AG08395 (cell line): ENCODE data around the gene IDH3A.

Source experiments
- DNase-seq: peaks from one replicate; pipeline ENCODE4 v3.0.0; 2012; ENCODE audit warnings: mixed read lengths, low spot score

IDH3A gene

DNA sequence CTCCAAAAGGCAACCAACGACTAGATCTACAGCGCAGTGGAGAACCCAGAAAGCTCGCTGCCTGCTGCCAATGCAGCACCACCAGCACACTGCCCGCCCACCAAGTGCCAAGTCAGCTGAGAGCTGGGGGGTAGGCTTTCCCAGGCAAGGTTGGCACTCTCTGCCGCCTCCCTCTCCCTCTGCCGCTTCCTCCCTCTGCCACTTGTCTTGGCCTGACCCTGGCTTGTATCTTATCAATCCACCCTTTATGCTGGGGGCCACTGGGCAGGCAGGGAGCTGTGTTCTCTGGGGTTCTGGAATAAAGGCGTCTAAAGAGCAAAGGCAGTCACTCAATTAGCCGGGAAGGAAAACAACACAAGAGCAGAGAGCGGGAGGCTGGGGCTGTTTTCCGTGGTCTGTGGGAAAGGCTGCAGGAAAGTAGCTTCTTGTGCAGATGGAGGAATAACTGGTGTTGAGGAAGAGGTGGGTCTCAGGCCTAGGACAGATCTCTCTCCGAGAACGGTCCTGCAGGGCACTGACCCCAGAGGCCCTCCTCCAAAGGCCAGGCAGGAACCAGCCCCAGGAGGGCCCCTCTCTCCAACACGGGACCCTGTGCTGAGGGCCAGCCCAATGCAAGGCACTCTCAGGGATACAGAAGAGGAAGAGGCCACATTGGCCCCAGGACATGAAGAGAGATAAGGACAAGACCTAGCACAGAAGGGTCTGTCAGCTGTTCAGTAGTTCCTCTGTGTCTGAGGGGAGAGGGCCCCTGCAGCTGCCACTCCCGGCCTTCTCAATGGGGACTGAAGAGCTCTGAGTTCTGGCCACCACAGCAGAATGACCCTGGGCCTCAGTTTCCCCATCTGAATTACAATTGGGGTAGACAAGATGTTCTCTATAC is 54.4 kb downstream of the IDH3A start:
- DNase-seq, result no peak

DNA sequence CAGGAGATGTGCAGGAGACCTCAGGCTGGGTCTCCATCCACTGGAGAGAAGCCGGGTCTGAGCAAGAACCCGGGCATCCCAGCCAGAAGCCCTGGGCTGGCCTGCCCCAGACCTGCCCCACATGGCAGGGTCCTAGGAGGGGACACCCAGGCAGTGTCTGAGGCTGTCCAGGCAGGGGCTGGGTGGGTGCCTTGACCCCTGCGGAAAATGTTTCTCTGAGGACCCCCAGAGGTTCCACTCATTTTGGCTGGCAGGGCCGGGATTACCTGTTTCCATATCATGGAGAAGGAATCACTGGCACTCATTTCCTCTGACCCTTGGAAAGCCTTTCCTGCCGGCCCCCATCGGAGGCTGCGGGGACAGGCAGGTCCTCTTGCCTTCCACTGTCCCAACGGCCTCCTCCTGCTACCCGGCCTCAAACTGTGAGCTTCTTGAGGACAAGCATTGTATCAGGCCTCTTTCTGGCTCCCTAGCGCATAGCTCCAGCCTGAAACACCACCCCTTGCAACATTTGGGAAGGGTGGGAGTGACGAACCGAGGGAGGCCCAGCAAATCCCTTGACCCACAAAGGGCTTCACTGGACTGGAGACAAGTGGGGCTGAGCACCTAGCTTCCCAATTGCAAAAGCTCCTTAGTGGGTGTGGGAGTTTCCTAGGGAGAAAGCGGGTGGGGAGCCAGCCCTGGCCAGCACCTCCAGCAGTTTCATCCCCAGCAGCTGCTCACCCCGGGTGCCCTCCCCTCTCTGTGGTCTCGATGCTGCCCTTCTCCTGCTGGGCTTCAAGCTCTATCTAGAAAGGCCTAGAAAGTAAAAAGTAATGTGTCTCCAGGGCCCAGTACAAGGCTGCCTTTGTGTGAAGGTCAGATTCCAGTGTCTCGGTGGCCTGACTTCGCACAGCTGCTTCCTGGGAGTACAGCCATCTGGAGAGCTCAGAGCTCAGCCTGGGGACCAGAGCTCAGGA is 55.5 kb downstream of the IDH3A start:
- DNase-seq, result no peak

DNA sequence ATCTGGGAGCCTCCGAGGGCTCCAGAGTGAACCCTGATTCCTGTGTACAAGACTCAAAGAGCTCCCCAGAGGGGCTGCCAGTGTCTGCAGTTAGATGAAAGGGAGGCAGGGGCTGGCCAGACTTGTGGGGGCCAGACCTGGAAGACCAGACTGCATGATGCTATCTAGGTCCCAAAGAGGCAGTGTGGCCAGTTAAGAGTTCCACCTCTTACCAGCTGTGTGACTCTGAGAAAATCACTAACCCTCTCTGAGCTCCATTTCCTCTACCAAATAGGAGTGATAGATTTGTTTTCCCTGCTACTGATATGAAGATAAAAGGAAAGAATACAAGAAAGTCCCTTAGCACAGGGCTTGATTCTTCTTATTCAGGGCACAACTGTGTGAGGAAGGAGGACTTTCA is 56.2 kb downstream of the IDH3A start:
- DNase-seq, result no peak

DNA sequence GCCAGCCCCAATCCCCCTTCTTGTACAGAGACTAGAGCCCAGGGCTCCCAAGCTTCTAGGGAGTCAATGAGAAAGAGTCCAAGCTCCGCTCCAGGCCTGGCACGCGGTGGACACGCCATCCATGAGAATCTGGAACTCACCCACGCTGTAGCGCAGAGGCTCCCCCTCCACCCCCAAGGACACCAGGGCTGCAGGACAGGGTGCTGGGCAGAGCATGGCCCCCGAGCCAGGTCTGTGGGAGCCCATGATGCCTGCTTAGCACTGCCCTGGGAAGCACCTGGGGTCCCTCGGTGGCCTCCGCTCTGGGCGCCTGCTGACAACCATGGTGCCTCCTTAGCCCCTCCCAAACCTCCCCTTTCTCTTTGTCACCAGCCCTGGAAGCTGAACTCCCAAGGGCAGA is 56.7 kb downstream of the IDH3A start:
- DNase-seq, result no peak

DNA sequence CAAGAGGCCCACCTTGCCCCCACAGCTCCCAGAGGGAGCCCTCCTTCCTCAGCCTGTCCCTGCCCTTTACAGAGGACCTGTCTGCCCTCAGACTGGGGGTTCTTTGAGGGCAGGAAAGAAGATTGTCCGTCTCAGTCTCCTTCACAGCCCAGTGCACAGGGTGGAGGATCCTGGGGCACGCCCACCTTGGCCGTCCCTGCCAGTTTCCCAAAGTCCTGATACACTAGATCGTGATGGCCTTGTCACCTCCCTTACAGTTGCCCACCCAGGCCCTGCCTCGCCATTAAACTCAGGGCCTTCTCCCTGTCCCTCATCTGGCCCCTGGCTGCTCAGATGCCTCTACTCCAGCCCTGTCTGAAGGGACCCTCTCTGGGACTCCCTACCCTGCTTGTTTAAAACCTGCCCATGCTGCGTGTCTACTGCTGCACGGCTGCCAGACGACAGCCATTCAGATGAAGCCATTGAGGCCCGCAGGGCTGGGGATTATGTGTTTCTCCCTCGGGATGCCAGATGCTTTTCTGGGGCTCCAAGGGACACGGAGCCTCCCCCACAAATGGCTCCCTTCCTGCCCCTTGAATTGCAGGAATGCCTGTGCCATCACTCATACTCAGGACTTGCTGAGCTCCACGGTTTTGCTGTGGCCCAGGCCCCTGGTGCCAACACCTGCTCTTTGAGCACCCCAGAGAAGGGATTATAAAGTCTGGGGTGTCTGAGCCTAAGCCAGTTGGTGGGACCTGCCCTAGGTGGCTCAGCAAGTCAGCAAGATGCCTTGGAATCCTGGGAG is 57.4 kb downstream of the IDH3A start:
- DNase-seq, result peak; percentile 43

DNA sequence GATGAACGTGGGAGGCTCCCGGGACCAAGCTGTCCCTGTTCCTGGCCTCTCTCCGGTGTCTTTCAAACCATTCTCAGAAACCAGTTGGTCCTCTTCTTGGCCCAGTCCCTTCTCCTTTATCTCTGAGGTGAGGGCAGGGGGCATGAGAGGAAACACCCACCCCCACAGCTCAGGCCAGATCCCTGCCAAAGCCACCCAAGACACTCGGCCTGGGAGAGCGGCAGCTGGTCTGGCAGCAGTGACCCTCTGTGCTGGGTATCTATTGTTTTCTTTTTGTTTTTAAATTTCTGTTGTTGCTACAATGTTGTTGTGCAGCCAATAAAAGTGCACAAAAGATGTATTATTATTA is 57.9 kb downstream of the IDH3A start:
- no peak for DNase-seq

DNA sequence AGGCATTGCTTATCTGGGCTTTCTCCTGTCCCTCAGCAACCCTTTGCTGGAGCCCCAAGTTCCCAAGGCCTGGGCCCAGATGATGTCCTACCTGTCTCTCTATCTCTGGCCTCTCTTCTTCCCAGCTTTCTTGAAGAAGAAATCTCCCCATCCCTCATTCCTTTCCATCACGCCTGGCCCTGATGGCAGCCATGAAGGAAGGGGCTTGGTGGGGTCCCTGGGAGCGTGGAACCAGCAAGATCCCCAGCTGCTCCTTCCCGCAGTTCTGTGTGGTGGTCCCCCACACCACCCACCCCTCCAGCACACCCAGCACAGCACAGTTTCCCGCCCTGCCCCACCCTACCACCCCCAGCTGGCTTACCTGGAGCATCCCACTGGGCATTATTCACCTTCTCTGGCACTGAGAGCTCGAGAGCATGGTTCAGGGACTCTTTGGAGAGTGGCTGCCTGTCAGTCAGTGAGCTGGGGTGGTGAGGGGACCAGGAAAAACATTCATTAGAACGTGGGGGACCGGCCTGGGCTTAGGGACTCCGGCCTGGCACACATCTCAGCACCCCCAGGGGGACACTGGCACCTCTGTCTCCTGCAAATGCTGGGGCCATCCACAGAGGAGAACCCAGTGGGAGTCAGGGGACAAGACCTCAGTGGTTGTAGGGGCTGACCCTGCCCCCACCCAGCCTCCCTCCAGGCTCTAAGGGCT is 58.6 kb downstream of the IDH3A start:
- no peak for DNase-seq

DNA sequence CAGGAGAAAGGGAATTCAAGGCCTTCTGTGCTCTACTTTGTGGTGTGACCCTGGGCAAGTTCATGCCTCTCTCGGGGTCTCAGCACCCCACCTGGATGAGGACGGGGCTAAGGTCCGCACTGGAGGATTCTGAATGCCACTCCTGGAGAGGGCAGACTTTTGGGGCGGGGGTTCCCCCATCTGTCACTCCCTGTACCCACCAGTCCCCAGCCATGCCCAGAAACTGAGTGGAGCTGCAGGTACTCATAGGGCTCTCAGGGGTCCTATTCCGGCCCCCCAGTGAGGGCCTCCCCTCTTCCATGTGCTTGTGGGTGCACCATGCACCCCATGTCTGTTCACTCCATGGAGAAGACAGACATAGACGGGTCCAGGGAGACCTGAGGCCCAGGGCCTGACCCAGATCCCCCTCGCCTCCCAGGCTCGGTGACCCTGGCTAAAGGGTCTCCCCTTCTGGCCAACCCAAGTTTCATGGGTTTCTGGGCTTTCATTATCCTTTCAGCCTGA is 59.2 kb downstream of the IDH3A start:
- DNase-seq, result no peak

DNA sequence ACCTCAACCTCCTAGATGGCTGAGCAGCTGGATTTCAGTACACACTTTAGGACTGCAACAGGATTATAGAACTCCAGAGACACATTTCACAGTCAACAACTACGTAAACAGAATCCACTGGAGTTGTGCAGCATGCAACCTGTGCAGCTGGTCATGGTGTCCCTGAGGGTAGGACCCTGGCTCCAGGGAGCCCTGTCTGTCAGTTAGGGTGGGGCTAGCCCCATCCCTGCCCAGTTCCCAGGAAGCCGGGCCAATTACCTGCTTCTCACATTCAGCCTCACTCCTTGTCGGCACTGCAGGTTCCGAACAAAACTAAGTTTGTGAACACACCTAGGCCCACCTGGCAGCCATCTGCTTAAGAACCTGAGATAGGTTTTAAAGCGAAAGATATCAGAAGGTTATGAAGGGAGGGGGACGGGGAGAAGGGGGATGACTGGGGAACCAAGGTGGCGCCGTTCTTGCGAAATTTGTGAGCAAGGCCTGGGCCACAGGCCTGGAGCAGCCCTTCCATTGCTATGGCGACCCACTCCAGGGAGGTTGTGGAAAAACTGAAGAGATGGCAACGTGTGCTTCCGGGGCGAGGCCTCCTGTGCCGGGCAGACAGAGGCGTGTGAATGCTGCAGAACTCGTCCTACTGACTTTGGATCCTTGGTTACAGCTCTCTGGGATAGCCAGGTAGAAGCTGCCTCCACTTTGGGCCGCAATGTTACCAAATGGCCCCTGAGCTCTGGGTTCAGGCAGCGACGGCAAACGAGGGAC is 59.9 kb downstream of the IDH3A start:
- DNase-seq, result peak; percentile 28

DNA sequence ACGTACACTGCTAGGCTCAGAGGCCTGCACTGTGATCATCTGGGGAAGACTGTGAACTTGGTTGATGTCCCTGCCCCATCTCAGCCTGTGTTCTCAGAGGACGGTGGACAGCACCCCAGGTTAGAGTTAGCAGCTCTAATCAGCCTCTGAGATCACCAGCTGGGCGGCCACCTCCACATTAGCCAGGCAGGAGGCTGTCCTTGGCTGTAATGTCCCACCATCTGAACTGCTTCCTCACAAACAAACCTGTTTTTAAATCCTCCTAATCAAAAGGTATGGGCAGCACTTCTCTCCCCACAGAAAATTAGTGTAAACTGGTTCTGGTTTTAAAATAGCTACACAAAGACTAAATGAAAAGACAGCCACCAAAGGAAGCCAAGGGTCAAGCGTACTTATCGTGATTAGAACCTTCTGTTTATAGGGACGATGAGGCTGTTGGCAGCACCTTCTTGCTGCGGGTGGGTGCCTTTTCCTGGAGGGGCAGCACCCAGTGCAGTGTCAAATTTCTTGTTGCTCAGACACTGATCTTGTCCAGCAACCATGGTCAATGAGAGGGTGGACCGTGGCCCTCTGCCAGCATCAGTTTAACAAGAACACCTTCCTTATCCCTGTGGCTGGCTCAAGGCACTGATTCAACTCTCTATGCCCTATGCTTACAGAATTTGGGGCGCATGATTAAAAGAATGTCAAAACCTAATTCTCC is 60.6 kb downstream of the IDH3A start:
- DNase-seq, result no peak

DNA sequence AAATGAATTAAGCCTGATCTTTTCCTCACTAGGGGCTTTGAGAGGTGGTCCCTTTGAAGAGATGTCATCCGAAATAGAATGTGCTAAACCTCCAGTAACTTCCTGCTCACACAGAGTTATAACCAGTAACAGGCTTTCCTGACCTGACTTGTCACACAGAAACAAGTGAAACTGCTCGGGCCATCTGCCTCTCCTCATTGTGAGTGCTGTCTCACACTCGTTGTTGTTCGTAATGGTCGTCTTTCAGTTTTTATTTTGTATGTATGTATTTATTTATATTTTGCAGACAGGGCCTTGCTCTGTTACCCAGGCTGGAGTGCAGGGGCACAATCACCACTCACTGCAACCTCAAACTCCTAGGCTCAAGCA is 61.2 kb downstream of the IDH3A start:
- no peak for DNase-seq

DNA sequence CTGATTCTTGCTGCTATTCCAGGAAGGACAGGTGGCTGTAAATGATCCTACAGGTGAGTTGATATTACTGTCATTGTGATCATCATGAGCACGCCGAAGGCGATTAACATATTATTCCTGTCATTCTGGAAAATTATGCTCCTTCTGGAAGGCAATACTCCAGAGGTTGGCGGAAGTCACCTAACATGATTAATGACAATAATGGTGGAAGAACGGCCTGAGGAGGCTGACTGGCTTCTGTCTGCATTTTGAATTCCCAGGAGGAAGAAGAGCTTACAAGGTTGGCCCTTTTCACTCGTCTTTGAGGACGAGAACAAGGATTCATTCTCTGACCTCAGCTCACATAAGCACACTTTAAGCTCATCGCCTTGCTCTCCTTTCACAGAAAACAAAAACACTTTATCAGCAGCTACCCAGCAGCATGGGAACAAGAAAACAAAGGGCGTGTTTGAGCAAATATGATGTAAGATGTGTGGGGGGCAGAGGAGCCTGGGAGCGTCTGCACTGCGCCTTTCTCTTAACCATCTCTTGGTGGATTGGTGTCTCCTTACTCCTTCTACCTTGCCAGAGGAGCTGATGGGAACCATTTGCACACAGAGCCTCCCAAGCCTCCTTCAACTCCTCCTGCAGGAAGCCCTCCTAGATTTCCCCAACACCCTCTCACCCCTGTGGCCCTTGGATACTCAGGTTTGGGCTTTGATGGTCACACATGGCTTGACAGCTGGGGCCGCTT is 62.2 kb downstream of the IDH3A start:
- DNase-seq, result no peak

DNA sequence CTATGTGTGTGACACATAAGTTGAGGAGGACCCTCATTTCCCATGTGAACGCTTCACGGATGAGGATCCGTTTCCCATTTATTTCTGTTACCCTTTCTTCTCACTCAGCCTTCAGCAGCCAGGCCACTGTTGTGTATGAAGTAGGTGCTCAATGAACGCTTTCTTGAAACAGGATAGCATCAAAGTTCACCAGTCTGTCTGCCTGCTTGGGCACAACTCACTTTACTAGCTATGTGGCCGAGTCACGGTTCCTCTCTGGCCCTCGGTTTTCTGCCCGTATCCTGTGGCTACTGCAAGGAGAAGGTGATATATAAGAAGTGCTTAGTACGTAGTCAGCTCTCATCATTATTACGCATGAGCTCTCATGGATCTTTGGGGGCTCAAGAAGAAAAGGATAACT is 62.8 kb downstream of the IDH3A start:
- no peak for DNase-seq

DNA sequence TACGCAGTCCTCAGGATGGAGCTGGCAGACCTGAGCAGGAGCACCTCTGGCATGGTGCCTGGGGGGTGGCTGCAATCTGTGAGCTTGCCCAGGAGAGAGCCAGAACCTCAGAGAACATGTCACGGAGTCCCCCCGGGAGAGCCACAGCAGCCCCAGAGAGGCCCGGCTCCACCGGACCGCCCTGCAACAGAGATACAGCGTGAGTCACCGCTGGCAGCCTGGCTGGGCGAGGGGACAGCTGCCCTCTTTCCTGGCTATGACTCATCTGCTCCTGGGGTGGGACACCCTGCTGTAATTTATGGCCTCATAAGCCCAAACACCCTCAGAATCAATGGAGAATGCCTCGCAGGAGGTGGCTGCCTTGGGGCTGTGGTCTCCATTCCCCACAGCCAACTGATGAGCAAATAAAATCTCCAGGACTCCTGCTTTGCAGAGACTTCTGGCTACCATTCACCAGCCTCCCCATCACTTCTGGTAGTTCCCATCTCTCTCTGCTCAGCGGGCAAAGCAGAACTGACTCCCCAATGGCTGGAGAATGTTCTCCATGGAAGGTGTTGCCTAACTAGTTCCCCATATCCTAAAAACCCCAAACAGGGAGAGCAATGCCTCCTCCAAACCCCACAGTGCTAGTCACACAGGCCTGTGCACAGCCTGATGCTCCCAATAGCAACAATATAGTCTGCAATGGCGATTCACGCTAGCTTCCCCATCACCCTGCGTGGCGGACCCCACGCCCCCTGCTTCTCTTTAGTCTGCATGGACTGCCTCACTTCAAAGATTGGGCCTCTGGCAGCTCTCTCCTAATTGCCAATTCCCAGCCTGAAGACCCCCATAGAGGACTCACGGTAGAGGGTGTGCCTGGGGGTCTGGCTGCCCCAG is 63.6 kb downstream of the IDH3A start:
- DNase-seq, result peak; percentile 92

DNA sequence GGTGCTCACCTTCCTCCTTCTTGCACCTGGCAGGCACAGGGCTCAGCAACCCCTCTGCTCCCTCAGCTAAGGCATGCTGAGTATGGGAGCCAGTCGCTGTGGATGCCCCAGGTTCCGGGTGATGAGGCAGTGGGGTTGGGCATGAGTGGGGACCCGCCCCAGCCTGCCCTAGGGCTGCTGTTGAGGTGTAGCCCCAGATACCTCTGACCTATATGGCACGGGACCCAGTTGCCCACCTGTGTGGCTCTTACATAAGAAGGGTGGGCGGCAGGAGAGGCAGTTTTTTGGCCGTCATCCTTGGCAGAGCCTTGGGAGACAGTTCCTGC is 64.2 kb downstream of the IDH3A start:
- DNase-seq, result no peak

DNA sequence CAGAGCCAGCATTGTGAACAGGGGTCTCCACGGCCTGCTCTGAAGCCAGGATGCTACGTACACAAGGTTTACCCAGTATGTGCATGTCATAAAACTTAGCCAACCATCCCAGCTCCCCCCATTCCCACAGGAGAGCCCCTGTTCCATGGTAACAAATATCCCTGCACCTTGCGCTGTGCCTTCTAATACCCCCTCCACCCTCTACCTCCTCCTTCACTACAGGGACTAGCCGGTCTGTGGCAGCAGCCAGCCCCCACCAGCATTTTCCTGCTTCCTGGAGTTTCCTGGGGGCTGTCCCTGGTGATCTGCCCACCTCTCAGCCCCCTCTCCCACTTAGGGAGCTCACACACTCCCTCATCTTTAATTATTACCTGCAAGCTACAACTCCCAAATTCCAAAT is 64.8 kb downstream of the IDH3A start:
- no peak for DNase-seq

DNA sequence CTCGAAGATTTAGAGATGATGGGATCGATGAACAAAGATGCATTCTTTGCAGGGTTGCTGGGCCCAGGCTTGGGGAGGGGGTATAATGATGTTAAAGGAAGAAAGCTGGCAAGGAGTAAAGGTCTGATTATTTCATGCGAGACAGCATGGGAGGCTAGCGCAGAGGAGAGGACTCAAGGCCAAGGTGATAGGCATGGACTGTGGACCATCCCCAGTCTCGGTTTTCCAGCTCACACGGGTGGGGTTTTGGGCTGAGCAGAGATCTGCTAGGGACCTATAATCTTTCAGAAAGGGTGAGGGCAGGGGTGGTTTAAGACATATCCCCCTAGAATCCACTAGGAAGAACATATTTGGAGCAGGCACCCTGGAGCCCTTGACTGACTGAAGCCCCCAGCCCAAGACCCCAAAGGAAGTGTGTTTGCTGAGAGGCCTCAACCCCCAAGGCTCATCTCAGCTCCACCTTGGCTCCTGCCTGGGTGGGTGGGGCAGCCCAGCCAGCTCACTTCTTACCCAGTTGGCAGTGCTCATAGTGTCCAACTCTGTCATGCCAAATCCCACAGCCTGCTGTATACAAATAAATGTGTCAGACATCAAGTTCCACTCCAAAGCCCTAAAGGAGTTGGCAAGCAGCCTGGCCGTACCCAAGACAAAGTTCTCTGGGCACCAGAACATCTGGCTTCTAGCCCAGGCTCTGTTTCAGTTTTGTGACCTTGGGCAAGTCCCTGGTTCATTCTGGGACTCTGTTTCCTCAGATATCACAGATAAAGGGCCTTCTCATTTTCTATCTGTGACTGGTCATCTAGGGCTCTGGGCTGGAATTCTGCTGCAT is 67.3 kb downstream of the IDH3A start:
- peak; percentile 28 for DNase-seq

DNA sequence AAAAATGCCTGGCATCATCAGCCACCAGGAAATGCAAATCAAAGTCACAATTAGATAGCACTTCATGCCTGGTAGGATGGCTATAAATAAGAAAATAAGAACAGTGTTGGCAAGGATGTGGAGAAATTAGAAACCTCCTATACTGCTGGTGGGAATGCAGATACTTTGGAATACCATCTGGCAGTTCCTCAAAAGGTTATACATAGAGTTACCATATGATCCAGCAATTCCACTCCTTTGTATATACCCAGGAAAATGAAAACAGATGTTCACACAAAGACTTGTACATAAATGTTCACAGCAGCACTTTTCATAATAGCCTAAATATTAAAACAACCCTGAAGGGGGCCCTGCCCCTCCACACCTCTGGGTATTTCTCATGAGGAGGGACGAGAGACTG is 71.6 kb downstream of the IDH3A start:
- no peak for DNase-seq
